HG03469 (cell line): ENCODE results near the gene SCML1.

Experiments used
- ATAC-seq: cut with Tn5 transposase; IDR thresholded peaks from one replicate; pipeline ENCODE4 v1.9.1; 2021; ENCODE audit warnings: mild to moderate bottlenecking, moderate library complexity, moderate number of reproducible peaks; ENCODE audit not compliant: unreplicated experiment

The SCML1 gene

GRCh38 chrX:17788956-17789562 lies 51.8 kb downstream of the SCML1 start:
- no peak for ATAC-seq

- ATAC-seq = no peak
Observed at GRCh38 chrX:17792826-17793225, 55.5 kb downstream of the SCML1 start.

GRCh38 chrX:17798921-17799320 lies 61.6 kb downstream of the SCML1 start:
- ATAC-seq = no peak

- ATAC-seq = no peak
Observed at GRCh38 chrX:17801431-17801830, 64.1 kb downstream of the SCML1 start.

GRCh38 chrX:17802756-17803155 lies 65.5 kb downstream of the SCML1 start:
- no peak for ATAC-seq

- ATAC-seq = no peak
Observed at GRCh38 chrX:17803449-17803848, 66.2 kb downstream of the SCML1 start.
